ENCODE results near the gene RNF38. TPM values are rescaled to one million over a fixed set of nuclear protein-coding genes. Genes with fewer than 3 reads are reported as not detected.

Gene RNF38
- total RNA-seq, 1 donor from 2014 or later = 15.5 TPM

DNA sequence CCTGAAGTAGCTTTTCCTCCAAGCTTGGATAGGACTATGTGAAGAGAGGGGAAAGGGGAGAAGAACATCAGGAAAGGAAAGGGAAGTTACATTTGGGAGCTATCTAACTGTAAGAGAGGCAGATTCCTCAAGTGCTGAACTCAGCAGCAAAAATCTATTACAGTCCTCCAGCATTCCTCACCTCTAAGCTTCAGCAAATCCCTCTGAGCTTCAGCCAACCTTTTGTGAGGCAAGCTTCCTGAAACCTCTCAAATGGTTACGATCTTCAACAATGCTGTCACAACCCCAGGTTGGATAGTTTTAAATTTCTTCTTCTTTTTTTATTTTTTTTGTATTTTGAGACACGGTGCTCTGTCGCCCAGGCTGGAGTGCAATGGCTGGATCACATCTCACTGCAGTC, 2.5 kb upstream of the RNF38 start:
- no peak for ATAC-seq

DNA sequence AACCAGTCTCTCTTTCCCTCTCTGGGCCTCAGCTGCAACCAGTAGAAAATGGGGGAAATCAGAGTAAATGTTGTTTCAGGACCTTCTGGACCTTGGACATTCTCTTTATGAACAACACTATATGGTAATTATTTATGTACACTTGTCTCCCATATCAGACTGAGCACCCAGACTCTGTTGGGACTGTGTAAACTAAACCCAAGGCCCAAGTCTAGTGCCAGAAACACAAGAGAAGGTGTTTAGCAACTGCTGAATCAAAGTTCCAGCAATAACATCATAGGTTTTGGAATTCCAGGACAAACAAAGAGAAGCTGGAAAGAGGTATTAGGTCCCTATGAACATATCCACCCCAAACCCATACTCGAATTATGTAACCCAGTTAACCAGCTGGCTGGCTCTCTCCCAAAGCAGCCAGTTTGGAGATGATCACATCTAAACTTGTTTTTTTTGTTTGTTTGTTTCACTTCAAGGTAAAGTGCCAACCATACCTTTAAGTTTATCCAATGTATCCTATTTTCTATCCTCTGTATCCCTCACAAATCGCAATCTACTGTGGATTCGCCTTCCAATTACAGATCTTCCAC, 1.9 kb upstream of the RNF38 start:
- no peak for ATAC-seq

DNA sequence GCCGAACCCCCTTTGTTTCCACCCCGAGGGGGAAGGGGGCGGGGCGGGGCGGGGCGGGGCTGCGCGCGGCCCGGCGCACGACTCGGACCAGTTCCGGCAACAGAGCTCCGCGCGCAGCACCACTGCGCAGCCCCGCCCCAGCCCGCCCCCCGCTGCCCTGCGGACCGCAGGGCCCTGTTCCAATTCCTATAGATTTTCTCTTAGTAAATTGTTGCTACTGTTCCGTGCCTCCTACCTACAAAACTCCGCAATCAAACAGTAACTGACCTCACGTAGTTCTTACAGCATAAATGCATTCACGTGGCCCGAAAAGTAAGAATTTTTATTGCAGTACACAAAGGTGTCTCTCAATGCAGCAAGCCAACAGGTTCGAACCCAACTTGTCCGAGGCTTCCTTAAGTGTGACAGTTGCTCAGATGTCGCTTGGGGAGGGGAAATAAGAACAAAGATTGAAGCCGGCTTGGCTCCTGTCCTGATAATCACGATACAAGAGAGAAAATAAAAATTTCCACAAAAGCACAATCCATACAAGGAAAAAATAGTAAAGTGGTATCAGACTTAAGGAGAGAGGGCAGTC, 1.2 kb upstream of the RNF38 start:
- peak; percentile 80 for ATAC-seq

DNA sequence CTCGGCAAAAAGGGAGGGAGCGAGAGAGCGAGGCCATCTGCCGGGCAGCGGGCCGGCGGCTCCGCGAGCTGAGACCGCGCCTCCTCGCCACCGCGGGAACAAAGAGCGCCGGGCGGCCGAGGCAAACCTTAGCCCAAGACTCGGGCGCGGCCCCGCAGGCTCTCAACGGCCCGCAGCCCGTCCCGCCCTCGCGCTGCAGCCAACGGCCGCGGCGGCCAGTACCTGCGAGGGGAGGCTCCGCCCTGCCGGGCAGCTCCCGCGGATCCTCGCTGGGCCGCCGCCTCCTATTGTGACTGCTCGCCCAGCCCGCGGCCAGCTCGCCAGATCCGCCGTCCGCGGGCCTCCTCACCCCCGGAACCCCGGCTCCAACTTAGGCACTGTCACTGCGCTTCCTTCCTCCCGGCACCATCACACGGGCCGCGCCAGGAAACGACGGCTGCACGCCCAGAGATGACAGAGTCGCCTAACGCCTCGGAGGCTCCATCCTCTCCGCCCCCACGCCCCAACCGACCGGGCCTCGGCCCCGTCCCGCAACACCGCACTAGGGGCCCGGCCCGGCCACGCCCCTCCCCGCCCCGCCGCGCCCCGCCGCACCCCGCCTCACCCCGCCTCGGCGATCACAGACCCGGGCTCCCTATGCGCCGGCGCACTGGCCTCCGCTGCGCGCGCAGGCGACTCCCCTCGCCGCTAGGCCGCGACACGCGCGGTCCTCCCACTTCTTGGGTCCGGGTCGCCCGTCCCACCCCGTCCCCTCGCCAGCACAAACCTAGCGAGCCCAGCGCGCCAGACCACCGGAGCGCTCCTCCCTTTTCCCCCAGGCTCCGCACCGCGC, 479 bp upstream of the RNF38 start:
- ATAC-seq = peak; percentile 95

DNA sequence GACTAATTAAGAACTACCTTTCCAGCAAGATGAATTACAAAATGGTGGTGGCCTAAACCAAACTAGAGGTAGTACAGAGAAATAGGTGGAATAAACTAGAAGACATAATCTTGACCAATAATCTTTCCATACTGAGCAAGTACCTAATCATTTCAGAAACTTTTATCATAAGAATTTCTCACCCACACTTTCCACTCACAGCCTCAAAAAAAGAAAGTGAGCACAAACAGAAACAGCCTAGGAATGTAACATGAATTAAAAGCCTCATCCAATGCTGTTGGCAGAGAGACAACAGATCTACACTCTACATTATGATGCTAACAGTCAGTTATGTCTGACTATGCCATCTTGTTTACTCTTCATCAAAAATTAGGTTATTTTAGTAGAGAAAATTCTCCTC, 1.3 kb downstream of the RNF38 start:
- no peak for ATAC-seq

DNA sequence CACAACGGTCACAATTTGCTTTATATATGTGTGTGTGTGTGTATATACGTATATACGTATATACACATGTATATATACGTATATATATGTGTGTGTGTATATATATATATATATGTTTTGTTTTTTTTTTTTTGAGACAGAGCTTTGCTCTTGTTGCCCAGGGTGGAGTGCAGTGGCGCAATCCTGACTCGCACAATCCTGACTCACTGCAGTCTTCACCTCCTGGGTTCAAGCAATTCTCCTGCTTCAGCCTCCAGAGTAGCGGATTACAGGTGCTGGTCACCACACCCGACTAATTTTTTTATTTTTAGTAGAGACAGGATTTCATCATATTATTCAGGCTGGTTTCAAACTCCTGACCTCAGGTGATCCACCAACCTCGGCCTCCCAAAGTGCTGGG, 3.1 kb downstream of the RNF38 start:
- no peak for ATAC-seq

DNA sequence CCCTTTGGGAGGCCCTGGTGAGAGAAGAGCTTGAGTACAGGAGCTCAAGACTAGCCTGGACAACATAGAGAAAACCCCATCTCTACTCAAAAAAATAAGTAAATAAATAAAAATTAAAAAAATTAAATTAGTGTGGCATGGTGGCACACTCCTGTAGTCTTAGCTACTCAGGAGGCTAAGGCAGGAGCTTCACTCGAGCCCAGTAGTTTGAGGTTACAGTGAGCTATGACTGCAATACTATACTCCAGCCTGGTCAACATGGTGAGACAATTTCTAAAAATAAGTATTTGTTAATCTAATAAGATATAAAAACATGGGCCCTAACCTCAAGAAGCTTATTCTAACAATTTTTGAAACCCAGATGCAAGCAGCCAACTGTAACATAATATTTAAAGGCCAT, 7.6 kb downstream of the RNF38 start:
- ATAC-seq = no peak

DNA sequence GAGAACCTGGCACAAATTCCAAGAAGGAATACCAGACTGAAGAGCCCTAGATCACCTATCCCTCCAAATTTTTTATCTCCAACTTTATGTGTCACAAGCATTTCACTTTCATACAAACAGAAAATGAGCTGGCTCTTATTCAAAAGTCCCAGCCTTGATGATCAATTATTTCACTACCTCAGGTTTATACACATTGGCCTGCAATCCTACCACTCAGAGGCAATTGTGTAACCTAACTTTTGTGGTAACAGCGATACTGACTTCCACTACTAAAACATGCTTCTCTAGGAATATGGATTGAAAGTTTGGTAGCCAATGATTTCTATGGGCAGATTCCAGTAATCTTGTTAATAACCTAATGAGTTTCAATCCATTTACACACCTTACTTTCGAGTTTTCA, 10.5 kb downstream of the RNF38 start:
- ATAC-seq = no peak

DNA sequence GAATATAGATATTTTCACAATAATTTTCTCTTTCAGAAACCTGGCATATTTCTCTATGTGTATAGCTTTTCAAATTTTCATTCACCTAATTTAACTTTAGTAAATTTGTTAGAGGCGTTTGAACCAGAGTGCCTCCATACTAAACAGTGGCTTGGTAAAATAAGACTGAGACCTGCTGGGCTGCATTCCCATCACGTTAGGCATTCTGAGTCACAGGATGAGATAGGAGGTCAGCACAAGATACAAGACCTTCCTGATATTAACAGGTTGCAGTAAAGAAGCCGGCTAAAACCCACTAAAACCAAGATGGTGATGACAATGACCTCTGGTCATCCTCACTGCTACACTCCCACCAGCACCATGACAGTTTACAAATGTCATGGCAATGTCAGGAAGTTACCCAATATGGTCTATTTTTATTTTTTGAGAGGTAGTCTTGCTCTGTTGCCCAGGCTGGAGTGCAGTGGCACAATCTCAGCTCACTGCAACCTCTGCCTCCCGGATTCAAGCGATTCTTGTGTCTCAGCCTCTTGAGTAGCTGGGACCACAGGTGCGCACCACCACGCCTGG, 13.6 kb downstream of the RNF38 start:
- ATAC-seq = peak; percentile 50

DNA sequence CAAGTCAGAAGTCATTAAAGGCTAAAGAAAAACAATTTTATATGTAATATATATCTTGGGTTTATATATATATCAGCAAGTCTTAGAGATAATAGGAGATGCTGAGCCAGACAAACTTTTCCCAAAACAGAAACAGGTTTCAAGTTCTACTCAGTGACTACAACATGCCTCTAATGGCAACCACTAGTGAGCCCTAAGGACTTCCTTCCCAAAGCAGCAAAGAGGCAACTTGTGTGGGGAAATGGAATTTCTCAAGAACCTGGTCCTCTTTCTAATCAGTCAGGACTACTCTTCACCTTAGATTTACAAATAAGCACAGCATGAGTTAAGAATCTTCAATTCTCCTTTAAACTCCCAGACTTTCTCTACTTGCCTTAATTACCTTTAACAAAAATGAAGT, 17.6 kb downstream of the RNF38 start:
- ATAC-seq = no peak

DNA sequence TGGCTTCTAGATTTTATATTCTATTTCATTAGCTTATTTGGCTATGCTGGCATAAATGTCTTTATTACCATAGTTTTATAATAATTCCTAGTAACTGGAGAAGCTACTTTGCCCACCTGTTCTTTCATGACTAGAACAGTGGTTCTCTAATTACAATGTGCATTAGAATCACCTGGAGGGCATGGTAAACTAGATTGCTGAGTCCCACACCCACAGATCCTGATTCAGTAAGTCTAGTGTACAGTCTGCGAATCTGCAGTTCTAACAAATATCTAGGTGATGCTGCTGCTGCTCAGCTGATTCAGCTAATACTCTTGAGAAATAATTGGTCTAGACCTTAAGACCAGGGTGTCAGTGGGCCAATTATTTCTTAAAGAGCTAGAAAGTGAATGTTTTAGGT, 35.5 kb downstream of the RNF38 start:
- ATAC-seq = no peak

DNA sequence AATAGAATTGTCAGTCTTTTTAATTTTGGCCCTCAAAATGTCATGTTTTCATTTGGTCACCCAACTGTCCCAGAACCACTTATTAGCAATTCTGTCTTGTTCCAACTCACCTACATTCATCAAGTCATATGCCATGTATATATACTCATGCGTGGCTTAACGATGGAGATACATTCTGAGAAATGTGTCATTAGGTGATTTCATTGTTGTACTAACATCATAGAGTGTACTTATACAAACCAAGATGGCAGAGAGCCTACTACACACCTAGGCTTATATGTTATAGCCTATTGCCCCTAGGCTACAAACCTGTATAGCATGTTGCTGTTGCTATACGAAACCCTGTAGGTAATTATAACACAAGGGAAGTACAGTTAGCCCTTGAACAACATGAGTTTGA, 36.6 kb downstream of the RNF38 start:
- peak; percentile 83 for ATAC-seq

DNA sequence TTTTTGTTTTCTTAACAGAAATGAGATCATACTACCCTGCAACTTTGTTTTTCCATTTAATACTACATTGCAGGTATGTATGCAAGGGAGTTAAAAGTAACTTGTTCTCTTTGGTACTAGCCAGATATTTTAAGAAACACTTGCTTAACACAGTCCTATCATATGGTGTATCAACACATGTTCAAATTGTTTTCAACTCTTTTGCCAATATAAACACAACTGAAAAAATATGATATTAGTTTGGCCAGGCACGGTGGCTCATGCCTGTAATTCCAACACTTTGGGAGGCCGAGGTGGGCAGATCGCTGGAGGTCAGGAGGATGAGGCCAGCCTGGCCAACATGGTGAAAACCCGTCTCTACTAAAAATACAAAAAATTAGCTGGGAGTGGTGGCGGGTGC, 41.6 kb downstream of the RNF38 start:
- no peak for ATAC-seq

DNA sequence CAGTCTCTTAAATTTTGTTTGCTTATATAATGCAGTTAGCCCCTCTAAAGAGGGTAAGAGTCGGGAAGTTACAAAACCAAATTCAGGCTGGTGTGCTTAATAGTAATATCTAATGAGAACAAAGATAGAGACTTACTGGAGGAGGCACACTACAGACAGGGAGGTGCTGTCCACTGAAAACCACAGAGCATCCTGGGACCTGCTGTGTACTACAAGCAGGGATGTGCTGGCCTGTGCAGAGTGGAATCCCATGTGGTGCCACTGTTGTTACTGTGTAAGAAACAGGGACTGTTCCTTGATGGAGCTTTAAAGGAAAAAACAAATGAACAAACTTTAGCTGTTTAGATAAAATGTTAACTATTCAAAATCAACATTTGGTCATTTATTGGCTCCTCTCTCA, 42.4 kb downstream of the RNF38 start:
- no peak for ATAC-seq

DNA sequence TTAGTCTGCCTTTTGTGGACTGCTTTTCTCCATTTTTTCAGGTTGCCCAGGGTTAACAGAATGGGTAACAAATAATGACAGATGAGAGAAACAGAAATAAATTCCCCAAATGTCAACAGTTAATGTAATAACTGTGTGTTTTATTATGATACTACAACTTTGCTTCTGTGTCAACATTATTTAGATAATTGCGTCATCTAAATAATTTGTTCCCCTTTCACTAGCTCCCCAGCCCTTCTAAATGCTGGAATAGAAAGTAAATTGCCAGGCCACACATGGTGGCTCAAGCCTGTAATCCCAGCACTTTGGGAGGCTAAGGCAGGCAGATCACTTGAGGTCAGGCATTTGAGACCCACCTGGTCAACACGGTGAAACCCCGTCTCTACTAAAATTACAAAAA, 53.5 kb downstream of the RNF38 start:
- no peak for ATAC-seq

DNA sequence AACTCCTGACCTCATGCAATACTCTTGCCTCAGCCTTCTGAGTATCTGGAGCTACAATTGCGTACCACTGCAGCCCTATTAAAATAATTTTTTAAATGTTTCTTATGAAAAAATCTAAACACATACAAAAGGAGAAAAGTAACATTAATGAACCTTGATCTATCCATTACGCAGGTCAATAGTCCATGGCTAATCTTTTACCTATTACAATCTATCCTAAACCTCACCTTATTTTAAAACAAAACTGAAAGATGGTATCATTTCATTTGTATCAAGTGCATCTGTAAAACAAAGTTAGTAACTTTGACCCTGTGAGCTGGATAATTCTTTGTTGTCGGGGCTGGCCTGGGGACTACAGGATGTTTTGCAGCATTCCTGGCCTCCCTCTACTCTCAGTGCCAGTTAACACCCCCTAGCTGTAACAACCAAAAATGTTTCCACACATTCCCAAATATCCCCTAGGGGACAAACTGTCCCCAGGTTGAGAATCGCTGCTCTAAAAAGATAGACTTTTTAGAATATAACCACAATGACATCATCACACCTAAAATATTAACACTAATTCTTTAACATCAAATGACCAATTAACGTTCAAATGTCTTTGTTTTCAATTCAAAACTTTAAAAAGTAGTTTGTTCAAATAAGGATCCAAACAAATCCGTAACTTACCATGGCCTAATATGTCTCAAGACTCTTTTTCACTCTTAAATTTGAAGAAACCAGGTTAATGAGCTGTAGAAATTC, 54.8 kb downstream of the RNF38 start:
- no peak for ATAC-seq

DNA sequence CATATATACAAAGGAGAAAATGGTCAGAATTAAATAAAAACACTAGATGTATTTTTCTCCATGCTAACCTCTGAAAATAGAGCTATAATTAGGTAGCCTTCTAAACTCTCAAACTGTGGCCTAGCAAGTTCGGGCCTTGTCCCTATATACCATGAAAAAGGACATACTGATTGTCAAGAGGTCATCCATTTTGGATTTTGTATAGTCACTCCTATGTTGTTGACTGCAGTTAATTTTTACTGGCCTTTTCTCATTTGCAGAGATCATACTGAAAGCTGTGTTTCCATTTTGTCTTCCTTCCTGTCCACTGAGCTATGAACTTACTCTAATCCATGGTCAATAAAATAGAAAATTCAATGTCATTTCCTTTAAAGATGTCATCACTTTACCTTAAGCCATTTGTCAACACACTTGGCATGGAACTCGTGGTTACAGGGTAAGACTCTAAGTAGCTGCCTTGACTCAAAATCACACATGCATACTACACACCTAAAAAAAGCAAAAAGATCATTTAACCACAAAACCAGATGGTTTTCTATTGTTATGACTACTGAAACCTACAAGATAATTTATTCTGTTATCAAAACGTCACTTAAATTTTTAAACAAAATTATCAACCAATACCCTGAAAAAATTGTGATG, 58.0 kb downstream of the RNF38 start:
- ATAC-seq = peak; percentile 56

DNA sequence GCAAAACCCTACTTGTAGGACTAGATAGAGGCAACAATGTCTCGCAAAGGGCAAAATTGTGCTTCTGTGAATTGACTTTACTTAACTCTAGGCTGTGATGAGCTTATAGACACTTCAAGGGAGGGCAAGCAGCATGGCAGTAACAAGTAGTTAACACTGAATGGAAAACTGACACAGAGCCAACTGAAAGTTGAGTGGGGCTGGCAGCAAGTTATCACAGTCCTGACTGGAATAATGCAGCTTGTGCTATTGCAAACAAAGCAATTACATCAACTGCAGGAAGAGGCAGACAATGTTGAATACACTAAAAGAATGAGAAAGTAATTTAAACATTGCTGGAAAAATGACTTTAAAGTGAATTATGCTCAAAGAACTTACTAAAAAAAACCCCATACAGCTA, 62.2 kb downstream of the RNF38 start:
- ATAC-seq = peak; percentile 21

DNA sequence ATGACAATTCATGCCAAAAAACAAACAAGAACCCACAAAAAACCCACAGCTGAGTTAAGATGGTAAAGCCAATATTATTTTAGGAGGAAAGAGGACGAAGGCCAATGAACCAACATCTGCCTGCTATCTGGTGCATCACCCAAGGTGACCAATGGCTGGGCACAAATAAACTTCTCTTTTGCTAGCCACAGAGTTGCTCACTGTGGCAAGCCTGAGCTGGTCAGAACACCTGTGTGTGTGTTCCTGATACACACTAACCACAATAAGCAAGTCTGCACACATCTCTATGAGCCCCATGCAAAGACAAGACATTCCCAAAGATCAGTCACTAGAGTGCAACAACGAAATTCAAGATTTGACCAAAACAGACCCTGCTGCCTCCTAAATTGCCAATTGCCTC, 63.1 kb downstream of the RNF38 start:
- ATAC-seq = peak; percentile 92

DNA sequence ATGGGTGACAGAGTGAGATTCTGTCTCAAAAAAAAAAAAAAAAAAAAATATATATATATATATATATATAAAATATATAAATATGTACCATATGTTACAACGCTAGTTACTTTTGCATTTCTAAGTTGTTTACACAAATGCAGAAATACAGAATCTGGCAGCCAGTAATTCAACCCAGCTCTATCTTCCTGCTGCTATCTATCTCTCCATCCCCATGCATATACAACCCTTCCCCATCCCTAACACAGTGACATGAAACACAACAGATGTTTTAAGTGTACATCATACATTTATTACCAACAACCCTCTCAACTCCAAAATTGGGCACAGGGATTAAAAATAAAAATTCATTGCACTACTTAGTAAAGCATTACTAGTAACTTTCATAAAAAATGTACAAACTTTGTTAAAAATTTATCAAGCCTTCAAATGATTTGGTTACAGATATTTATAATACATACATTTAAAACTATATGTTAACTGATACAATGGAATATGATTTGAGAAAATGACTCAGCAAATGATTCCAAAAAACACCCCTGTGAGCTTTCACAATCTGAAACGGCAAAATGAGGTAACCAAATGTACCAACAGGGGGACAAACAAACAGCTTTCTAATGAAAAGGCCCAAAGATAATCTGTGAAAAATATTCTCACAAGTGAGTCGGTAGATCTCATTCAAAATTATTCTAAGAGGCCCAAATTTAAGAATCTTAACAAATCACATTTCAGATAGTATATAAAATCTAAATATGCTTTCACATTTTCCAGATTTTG, 63.8 kb downstream of the RNF38 start:
- no peak for ATAC-seq

DNA sequence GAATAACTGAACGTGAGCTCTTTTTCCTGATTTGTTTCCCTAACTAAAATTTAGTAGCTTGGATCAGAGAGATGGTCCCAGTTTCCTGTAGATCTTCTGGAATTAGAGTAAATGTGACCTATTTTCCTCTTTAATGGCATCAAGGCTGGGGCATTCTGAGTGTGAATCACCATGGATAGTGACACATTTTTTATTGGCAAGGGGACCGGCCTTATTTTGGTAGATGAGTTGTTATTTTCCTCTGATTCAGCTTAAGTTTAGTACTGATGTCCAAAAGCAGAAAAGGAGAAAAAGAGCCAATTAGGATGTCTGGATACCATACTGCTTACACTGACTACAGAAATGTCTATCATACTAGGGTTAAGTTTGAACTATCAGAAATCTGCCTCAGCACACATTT, 68.1 kb downstream of the RNF38 start:
- no peak for ATAC-seq

Measured in esophagus mucosa (tissue), 1 donor.